HepG2 (cell line): Measurements from ENCODE around the gene GALNTL6.

Experiments
- CERS6 ChIP-seq: sonication (generic); formaldehyde crosslinking; IDR thresholded peaks from 2 replicates; pipeline ENCODE4 v1.5.0; 2020; ENCODE audit warnings: missing genetic modification reagents
- CTCF ChIP-seq: sonication (generic); formaldehyde crosslinking; IDR thresholded peaks from 2 replicates; pipeline ENCODE4 v1.5.0; 2020; ENCODE audit warnings: mild to moderate bottlenecking, missing genetic modification reagents, moderate library complexity
- FOXO1 ChIP-seq: sonication (generic); formaldehyde crosslinking; IDR thresholded peaks from 2 replicates; pipeline ENCODE4 v1.4.0; 2020; ENCODE audit warnings: missing genetic modification reagents
- HNRNPK ChIP-seq: fragments of 200-400 bp; formaldehyde crosslinking; IDR thresholded peaks from 2 replicates; pipeline ENCODE4 v1.6.1; 2018; ENCODE audit warnings: low read length, low read depth, moderate library complexity, mild to moderate bottlenecking; ENCODE audit not compliant: poor library complexity, severe bottlenecking
- MIXL1 ChIP-seq: IDR thresholded peaks from 2 replicates; pipeline ENCODE4 v1.6.1; 2016
- ONECUT2 ChIP-seq: sonication (generic); formaldehyde crosslinking; IDR thresholded peaks from 2 replicates; pipeline ENCODE4 v1.4.0; 2020; ENCODE audit warnings: missing genetic modification reagents
- POLR2A ChIP-seq, 2 experiments: IDR thresholded peaks; 2 replicates each; pipeline ENCODE4 v1.6.1; 2011; ENCODE audit warnings: low read depth in 2 of 2, low read length in 2 of 2, mild to moderate bottlenecking in 1 of 2, moderate library complexity in 1 of 2; ENCODE audit not compliant: insufficient read depth in 1 of 2
- RBFOX2 ChIP-seq: fragments of 200-400 bp; formaldehyde crosslinking; IDR thresholded peaks from 2 replicates; pipeline ENCODE4 v1.6.1; 2017; ENCODE audit warnings: low read depth, mild to moderate bottlenecking, low read length
- RXRA ChIP-seq: sonication (generic); formaldehyde crosslinking; IDR thresholded peaks from 2 replicates; pipeline ENCODE4 v1.5.1; 2020; ENCODE audit warnings: missing genetic modification reagents
- TAF1 ChIP-seq: sonication (generic); formaldehyde crosslinking; IDR thresholded peaks from 2 replicates; pipeline ENCODE4 v1.4.0; 2020; ENCODE audit warnings: missing genetic modification reagents
- ZNF777 ChIP-seq: sonication (generic); formaldehyde crosslinking; IDR thresholded peaks from 2 replicates; pipeline ENCODE4 v1.4.0; 2020; ENCODE audit warnings: missing genetic modification reagents

GRCh38 chr4:172818901-172819300 lies 1005.7 kb downstream of the GALNTL6 start:
- TF ChIP-seq ZNF777 (CRISPR knock-in tag), result no peak
- no peak for TF ChIP-seq TAF1 (CRISPR knock-in tag)
- TF ChIP-seq FOXO1 (CRISPR knock-in tag), result no peak
- TF ChIP-seq CERS6 (CRISPR knock-in tag), result no peak
- TF ChIP-seq CTCF (CRISPR knock-in tag), result no peak
- TF ChIP-seq POLR2A (IDR thresholded peaks at IDR 0.05; ENCODE audit: insufficient read depth in 1 of 2, low read depth in 2 of 2, low read length in 2 of 2), result no peak
- TF ChIP-seq HNRNPK, result no peak
- TF ChIP-seq ONECUT2 (CRISPR knock-in tag), result no peak
- TF ChIP-seq MIXL1 (CRISPR knock-in tag), result no peak
- no peak for TF ChIP-seq RXRA
- no peak for TF ChIP-seq RBFOX2
